Measurements from ENCODE around the gene ATXN1.

DNA sequence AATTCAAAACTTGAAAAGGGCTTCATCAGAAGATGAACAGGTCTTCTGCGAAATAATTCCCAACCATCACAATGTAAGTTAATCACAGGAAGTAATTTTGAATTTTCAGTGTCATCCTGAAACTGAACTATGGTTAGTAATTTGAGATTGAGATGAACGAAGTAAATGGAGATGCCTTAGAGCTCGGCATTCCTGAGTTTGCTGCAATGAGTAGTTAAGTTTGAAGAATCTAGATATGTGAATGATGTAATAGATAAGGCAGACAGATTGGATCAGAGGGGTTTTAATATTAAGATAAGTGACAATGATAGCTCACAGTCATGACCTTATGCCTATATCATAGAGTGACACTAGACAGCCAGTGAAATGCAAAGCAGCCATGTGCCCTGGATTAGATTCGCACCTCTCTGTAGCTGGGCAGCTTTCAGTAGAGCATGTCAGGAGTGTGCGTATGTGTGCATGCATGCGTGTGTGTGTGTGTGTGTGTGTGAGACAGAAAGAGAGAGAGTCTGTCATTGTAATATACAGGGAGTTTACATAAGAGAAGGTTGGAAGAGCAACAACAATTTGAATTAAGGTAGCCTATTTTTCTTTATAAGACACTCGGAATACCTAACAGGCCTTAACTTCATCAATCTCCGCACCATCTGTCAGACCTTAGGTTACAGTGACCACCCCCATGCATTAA is 289.9 kb downstream of the ATXN1 start:
- TF ChIP-seq, protein P1, sequence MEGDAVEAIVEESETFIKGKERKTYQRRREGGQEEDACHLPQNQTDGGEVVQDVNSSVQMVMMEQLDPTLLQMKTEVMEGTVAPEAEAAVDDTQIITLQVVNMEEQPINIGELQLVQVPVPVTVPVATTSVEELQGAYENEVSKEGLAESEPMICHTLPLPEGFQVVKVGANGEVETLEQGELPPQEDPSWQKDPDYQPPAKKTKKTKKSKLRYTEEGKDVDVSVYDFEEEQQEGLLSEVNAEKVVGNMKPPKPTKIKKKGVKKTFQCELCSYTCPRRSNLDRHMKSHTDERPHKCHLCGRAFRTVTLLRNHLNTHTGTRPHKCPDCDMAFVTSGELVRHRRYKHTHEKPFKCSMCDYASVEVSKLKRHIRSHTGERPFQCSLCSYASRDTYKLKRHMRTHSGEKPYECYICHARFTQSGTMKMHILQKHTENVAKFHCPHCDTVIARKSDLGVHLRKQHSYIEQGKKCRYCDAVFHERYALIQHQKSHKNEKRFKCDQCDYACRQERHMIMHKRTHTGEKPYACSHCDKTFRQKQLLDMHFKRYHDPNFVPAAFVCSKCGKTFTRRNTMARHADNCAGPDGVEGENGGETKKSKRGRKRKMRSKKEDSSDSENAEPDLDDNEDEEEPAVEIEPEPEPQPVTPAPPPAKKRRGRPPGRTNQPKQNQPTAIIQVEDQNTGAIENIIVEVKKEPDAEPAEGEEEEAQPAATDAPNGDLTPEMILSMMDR (IDR thresholded peaks at IDR 0.05) = no peak
- TF ChIP-seq POLR2AphosphoS5 (IDR thresholded peaks at IDR 0.05) (no peak), POLR2A (IDR thresholded peaks at IDR 0.05) (no peak)

All from transverse colon (tissue), 4 donors.